Inferior parietal cortex (tissue), 1 donor: ENCODE results near the gene OPRM1.
"Not testable (repeated sequence)": the region's sequence is repeated elsewhere in the genome, so short reads cannot be mapped to it uniquely, and the experiment has no call there.

Source experiments
- DNase-seq: peaks from one replicate; pipeline ENCODE4 v3.0.0-alpha.2; 2016; ENCODE audit errors: extremely low spot score

OPRM1 gene

DNA sequence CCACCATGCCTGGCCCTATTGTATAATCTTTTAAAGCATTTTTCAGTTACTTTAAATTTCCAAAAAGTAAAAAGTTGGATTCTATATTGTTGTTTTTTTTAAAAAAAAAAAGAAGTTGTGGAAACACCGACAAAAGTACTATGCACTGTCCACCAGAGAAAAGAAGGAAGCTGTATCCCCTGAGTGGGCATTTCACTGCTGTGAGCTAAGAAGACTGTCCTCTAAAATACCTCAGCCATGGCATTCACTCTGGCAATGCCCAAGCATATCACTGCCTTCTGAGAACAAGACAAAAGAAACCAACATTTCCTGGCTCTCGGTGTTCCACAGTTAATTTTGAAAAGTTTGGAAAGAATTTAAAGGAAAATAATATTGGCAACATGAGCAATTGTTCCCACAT is 199.8 kb downstream of the OPRM1 start:
- DNase-seq: no peak

DNA sequence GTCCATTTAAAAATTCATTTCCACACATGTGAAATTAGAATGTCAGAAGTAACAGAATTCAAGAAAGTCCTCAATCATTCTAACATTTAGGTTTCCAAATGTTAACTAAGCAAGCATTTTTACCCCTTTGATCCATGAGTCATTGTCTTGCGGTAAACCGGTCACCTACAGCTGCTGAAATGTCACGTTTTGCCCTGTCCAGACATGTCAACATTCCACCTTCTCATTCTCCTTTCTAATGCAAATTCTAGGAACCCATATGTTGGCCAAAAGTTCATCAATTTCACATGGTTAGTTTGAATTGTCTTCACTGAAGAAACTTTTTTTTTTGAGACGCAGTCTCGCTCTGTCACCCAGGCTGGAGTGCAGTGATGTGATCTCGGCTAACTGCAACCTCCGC is 200.4 kb downstream of the OPRM1 start:
- DNase-seq: no peak

- not testable (repeated sequence) for DNase-seq
These were observed 202.0 kb downstream of the OPRM1 start for GRCh38 chr6:154241061-154241460.

DNA sequence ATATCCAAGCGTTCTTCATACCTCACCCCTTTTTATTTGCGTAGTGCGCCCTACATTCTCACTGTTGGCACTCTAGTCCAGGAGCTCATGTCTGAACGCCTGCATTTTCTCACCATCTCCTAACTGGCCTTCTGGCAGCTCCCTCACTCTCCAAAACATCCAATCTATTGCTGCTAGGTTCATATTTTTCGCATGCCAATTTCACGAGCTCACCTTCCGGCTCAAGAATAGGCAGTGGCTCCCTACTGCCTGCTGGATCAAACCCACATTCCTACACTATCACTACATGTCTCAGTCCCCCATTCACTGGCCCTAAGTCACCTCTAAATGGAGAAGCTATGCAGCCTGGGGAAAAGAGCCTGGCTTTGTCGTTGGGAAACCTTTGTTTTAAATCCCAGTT is 202.5 kb downstream of the OPRM1 start:
- DNase-seq: no peak

GRCh38 chr6:154242617-154243357 is 203.7 kb downstream of the OPRM1 start:
- no peak for DNase-seq

GRCh38 chr6:154243793-154244750 is 205.0 kb downstream of the OPRM1 start:
- no peak for DNase-seq

- DNase-seq: no peak
These were observed 206.5 kb downstream of the OPRM1 start for GRCh38 chr6:154245506-154245905.

DNA sequence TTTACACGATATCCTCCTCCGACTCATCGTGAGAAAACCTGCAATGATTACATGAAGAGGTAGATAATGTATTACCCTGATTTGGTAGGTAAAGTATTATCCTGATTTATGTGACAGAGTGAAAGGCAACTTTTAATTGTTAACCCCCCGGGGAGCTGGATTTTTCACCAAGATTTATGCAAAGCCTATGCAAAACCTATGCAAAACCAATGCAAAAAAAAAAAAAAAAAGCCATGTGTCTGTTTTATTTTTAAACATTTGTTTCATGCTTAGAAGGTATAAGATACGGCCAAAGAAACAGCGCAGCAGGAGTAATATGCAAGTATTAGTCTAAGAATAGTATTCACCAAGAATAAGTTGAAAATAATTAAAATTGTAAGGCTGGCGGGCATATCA is 207.7 kb downstream of the OPRM1 start:
- no peak for DNase-seq

DNA sequence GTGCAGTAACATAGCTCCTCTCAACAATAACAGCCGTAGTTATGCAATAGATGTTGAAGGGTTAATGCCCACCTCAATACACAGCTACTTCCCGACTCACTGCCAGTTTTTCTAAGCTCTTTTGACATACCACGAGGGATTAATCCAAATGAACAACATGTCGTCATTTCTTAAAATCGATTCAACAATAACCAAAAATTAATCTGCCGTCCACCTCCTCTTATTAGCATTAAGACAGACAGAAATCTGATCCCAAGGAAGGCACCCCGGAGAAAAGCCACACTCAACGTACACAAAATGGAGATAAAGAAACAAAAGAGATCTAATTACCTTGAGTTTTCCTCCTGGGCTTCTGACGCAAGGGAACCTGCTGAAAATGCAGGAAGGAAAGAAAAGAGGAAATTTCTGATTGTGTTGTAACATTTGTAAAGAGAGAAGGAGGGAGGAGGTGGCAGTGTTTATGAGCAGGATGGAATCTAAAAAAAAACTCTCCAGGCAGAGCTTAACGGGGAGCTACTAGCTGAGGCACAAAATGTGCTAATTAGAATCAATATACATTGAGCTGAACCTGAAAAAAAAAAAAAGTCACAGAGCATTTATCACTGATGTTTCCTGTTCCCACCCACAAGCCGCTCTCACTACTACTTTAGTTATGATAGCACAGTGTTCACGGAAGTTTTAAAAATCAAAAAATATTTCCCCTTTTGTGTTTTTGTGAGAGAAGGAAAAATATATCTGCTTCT is 208.2 kb downstream of the OPRM1 start:
- no peak for DNase-seq

DNA sequence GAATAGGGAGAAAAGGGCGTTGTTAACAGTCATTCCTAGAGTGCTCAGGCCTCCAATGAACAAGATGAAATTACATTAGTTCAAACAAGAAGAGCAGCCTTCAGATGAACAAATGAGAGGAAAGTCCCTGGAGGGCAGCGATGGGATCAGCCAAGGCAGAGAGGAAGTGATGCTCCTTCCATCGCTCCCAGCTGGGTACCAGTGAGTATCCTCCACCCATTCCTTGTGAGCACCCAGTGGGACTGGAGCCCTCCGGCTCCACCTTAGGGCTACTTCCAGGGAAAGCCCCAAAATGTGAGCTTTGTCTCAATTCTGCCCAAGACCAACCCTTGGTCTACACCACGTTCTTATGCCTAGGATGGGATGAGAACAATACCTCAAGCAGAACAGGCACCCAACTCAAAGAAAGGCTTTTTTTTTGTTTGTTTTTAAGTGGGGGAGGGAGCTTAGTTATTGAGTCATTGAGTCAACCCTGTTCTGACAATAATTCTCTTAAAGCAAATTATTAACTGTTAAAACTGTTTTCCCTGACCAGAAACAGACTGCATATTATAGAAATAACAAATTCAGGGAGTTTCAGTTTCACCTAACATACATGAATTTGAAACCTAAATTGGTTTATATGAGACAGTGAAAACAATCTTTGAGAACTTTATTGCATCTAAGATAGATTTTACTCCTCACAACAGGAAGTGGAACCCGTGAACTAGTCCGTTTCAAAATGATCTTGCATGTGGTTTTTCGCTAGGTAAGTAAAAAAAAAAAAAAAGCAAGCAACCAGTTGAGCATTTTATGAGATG is 210.7 kb downstream of the OPRM1 start:
- DNase-seq: no peak

DNA sequence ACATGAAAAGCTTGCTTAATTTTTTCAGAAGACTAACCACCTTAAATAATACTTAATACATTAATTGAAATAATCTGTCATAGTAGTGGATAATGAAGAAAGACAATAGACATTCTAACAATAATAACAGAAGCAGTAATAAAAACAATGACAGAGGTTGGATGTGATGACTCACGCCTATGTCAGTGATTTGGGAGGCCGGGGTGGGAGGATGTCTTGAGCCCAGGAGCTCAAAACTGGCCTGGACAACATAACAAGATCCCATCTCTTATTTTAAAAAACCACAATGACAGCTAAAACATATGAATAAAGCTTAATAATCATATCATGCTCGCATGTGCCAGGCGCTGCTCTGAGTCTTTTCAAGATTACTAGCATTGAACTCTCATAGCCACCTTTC is 212.1 kb downstream of the OPRM1 start:
- DNase-seq: no peak

DNA sequence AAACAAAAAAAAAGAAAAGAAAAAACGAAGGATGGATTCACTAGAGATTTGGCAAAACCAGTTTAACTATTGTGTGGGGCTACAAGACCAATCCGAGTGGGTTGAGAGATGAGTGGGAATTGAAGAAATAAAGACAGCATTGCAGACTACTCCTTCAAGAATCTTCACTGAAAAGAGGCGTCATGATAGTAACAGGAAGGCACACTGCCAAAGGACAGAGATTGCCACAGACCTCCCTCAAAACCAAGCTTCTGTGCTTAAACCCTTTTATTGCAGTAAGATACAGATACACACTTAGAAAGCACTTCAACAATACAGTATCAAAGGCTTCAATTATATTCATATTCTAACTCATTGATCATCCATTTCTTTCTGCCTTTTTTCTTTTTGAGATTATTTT is 213.6 kb downstream of the OPRM1 start:
- no peak for DNase-seq

GRCh38 chr6:154257067-154257466 is 218.0 kb downstream of the OPRM1 start:
- no peak for DNase-seq

- no peak for DNase-seq
These were observed 219.2 kb downstream of the OPRM1 start for GRCh38 chr6:154258064-154258757.

DNA sequence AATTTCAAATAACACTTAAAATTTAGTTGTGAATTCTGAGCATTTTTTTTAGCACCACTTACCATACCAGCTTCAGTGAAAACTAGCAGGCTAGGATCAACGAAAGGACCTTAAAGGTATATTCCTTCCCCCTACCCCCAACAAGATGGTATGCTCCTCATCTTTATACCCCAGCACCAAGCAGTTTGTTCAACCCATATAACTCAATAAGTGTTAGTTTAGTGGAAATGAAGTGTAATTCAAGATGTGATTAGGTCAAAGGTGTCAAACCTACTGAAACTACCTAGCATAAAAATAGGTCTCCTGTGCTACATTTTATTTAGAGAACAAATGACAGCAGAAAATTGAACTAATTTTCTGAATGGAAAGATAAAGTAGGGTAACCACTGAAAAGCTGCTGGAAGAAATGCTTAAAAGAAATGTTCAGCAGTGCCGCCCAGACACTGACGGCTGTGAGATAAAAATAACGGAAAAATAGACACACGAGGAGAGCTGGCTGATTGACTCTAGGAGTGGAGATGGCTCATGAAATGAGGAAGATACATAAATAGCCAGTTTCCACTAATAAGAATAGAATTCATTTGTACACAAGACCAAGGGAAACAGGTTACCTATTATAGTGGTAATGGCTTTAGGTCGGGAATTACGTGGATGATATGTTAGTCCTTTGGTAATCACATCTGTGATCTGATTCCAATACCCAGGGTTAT is 222.8 kb downstream of the OPRM1 start:
- DNase-seq: no peak

- no peak for DNase-seq
These were observed 227.6 kb downstream of the OPRM1 start for GRCh38 chr6:154266560-154267099.

GRCh38 chr6:154267508-154268106 is 228.6 kb downstream of the OPRM1 start:
- DNase-seq: no peak

- DNase-seq: no peak
These were observed 229.4 kb downstream of the OPRM1 start for GRCh38 chr6:154268486-154268885.

DNA sequence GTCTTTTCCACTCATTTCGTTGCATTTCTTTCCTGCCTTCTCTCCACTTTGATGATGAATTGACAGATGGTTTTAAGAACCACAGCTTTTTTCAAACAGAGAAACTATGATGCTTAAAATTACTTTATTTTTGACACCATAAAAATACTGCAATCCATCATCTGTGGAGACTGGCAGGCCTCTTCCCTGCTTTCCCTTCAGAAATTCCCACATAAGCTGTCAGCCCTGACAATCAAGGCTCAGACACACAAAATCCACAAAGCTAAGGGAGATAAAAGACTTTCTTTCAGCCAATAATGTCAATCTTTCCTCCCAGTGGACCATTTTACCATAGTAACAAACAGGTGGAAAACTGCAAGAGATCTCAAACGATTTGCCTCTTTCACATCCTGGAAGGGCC is 235.1 kb downstream of the OPRM1 start:
- no peak for DNase-seq
